HUES48 (cell line): ENCODE measurements around the gene ITGAE.
"Not testable (repeated sequence)": the region's sequence is repeated elsewhere in the genome, so short reads cannot be mapped to it uniquely, and the experiment has no call there.

Experiments used
- H3K27ac ChIP-seq: one replicate; pipeline ENCODE4 v1.7.0; 2013; ENCODE audit warnings: low read depth, low read length, inconsistent platforms
- H3K27me3 ChIP-seq: 2 replicates; pipeline ENCODE4 v1.6.1; 2013; ENCODE audit warnings: mild to moderate bottlenecking, low read length; ENCODE audit not compliant: control insufficient read depth, insufficient read depth
- H3K36me3 ChIP-seq: 2 replicates; pipeline ENCODE4 v1.6.1; 2013; ENCODE audit warnings: low read length; ENCODE audit not compliant: control insufficient read depth, insufficient read depth
- H3K4me1 ChIP-seq: 2 replicates; pipeline ENCODE4 v1.6.1; 2013; ENCODE audit warnings: mild to moderate bottlenecking, low read length; ENCODE audit not compliant: control insufficient read depth, insufficient read depth
- H3K4me3 ChIP-seq: 2 replicates; pipeline ENCODE4 v1.5.1; 2013; ENCODE audit warnings: mild to moderate bottlenecking, low read depth, low read length
- H3K9ac ChIP-seq: 2 replicates; pipeline ENCODE4 v1.6.1; 2013; ENCODE audit warnings: mild to moderate bottlenecking, low read depth, low read length, moderate library complexity
- H3K9me3 ChIP-seq: 2 replicates; pipeline ENCODE4 v1.6.1; 2013; ENCODE audit warnings: low read length; ENCODE audit not compliant: control insufficient read depth, insufficient read depth

The ITGAE gene

DNA sequence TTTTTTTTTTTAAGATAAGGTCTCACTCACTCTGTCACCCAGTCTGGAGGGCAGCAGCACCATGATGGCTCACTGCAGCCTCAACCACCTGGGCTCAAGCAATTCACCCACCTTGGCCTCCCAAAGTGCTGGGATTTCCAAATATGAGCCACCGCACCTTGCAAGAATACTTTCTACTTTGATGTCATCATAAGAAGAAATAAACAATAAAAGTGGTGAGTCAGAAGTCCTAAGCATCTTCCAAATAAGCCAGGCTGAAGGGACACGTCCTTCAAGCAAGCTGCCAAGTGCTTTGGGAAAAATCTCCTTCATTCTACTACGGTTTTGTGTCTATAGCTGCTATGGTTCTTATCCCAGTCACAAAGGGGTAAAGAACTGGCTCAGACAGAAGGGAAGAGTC lies 57.0 kb downstream of the ITGAE start:
- Histone ChIP-seq H3K36me3 (no peaks in the 10 kb centered on the region), H3K4me3 (no peak overlapping the region), H3K4me1 (no peaks in the 10 kb centered on the region), H3K27ac (no peak overlapping the region), H3K27me3 (no peaks in the 10 kb centered on the region), H3K9ac (no peak overlapping the region), H3K9me3 (no peaks in the 10 kb centered on the region)

DNA sequence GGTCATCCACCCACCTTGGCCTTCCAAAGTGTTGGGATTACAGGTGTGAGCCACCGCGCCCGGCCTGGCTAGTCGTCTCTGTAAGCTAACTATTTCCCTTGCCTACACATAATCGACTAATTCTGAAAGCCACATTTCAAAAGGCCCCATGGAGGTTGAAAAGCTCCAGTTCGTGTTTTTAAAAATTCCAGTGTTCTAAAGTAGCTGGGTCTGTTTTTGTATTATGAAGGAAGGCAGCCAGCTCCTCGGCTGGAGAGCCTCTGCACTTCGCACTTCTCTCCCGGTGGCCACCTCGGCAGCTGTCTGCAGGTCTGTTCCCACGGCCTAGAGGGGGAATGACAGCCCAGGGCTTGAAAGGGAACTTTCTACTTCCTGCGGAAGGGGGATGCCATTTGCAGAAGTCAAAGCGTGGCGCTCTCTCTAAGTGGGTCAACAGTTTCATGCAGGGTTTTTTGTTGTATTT lies 60.3 kb downstream of the ITGAE start:
- H3K36me3 ChIP-seq, result no peaks in the 10 kb centered on the region
- H3K9ac ChIP-seq, result no peak overlapping the region
- no peak overlapping the region for H3K27ac ChIP-seq
- H3K4me1 ChIP-seq, result peaks cover 4% of the 10 kb centered on the region; the same call in 1 of the 2 replicates
- no peaks in the 10 kb centered on the region for H3K9me3 ChIP-seq
- H3K4me3 ChIP-seq, result no peak overlapping the region
- no peaks in the 10 kb centered on the region for H3K27me3 ChIP-seq

DNA sequence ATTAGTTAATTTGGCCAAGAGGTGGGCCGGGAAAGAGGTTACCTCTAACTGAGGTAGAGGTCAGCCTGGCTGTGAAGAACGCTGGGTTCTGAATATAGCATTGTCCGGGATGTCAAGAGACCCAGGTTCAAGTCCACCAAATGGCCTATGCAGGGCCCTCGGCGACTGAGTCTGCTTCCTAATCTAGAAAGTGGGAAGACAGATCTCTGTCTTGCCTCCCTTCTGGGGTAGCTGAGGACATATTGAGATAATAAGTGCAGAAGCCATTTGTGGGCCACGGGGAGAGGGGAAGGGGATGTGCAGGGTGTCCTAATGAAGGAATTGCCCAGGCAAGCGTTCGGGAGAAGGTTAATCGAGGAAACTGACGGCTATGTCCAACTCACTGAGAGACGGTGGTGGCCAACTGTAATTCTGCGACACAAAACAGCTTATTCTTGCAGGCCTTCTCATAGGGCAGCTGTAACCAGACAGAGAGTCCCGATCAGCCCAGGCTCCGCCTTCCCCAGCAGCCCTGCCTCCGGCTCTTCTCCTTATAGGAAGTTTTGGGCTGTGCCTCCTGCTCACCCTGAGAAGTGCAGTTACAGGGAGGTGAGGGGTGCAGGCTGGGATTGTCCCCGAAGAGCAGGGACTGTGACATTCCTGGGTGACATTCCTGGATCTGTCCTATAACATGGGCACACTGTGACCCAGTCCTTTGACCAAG lies 61.4 kb downstream of the ITGAE start:
- Histone ChIP-seq H3K27me3 (no peaks in the 10 kb centered on the region), H3K9me3 (no peaks in the 10 kb centered on the region), H3K9ac (no peak overlapping the region), H3K4me1 (peaks cover 4% of the 10 kb centered on the region; the same call in 1 of the 2 replicates), H3K27ac (no peak overlapping the region), H3K4me3 (no peak overlapping the region), H3K36me3 (no peaks in the 10 kb centered on the region)

DNA sequence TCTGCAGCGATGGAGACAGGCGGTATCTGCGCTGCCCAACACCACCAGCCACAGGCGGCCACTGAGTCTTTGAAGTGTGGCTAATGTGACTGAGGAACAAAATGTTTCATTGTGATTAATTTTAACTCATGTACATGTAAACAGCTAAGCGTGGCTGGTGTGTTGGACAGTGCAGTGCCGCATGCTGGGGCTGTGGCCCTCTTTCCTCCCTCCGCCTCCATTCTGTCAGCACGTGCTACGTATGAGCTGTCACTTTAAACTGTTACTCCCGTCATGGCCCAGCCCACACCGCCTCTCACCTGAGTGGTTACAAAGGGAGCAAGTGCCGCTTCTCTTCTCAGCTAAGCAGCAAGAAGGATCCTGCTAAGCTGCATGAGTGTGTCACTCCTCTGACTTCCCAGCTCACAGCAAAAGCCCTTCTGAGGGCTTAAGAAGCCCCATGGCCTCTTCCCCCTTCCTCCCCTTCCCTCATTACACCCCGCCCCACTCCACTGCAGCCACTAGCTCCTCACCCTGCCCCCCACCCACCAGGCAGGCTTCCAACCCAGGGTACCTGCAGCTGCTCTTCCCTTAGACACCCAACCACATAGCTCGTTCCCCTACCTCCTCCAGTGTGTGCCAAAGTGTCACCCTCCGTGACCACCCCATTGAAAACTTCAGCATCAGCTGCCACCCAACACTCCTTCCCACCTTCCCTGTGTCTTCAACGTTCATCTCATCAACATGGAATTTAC lies 62.3 kb downstream of the ITGAE start:
- Histone ChIP-seq H3K9me3 (no peaks in the 10 kb centered on the region), H3K27me3 (no peaks in the 10 kb centered on the region), H3K4me3 (no peak overlapping the region), H3K9ac (no peak overlapping the region), H3K36me3 (no peaks in the 10 kb centered on the region), H3K27ac (no peak overlapping the region), H3K4me1 (peaks cover 4% of the 10 kb centered on the region; the same call in 1 of the 2 replicates)

DNA sequence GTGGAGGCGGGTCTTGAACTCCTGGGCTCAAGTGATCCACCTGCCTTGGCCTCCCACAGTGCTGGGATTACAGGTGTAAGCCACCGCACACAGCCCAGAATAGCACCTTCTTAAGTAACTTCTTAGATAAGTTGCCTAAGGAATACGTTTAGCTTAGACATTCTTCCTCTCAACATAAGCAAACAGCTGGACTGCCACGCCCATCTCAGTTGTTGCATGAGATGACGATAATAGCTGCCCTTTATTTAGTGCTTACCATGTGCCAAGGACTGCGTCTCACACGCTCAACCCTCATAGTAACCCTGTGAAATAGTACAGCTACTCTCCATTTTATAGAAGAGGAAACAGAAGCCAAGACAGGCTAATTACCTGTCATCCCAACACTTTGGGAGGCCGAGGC lies 65.5 kb downstream of the ITGAE start:
- Histone ChIP-seq H3K27ac (no peak overlapping the region), H3K4me1 (peaks cover 9% of the 10 kb centered on the region), H3K9me3 (no peaks in the 10 kb centered on the region), H3K27me3 (no peaks in the 10 kb centered on the region), H3K9ac (no peak overlapping the region), H3K36me3 (no peaks in the 10 kb centered on the region), H3K4me3 (no peak overlapping the region)

DNA sequence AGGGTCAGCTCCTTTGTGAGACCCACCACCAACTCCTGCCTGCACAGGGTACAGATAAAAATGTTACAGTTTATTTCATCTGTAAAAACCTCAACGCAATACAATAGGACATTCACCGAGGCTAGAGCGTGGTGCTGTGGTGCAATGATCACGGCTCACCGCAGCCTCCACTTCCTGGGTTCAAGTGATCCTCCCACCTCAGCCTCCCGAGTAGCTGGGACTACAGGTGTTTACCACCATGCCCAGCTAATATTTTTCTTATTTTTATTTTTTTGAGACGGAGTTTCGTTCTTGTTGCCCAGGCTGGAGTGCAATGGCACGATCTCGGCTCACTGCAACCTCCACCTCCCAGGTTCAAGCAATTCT lies 66.1 kb downstream of the ITGAE start:
- H3K4me1 ChIP-seq, result peaks cover 11% of the 10 kb centered on the region
- not testable (repeated sequence) for H3K36me3 ChIP-seq, H3K4me3 ChIP-seq, H3K9ac ChIP-seq, H3K9me3 ChIP-seq, H3K27me3 ChIP-seq, H3K27ac ChIP-seq

DNA sequence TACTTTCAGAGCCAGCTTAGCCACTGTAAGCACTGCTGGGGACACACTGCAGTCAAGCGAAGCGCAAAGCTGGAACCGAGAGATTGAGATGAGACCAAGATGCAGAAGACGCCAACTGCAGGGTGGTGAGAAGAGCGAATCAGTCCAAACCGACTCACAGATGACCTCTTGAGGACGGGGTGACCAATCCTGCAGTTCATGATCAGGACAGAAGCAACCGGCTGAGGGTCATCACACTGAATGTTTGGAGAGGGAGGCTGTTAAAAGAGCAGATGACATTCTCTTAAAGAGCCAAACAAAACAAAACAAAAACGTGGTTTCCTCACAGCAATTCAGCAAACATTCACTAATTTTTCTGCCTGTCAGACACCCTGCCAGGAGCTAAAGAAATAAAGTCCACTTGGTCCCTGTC lies 68.8 kb downstream of the ITGAE start:
- Histone ChIP-seq H3K27me3 (no peaks in the 10 kb centered on the region), H3K27ac (no peak overlapping the region), H3K9ac (no peak overlapping the region), H3K4me1 (peaks cover 7% of the 10 kb centered on the region), H3K9me3 (no peaks in the 10 kb centered on the region), H3K36me3 (peaks cover 6% of the 10 kb centered on the region), H3K4me3 (no peak overlapping the region)

DNA sequence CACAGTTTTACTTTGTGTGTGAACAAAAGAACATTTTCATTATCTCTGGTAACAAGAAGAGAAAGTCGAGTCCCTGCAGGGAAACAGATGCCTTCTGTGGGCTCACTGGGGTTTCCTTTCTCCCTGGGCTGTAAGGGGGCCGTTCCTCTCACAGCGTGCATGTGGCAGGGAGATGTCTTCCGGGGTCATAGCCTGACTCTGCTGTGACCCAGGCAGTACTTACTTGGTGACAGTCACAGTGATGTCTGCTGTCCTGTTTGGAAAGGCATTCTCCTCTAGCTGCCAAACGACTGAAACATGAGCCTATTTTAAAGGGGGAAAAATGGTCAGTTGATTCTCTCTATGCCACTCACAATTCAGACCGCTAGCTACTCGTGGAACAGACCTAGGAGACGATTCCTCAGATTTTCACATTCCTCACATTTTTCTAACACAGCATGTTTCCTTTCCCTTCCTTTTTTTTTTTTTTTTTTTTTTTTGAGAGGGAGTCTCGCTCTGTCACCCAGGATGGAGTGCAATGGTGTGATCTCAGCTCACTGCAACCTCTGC lies 70.0 kb downstream of the ITGAE start:
- H3K4me1 ChIP-seq, result peaks cover 7% of the 10 kb centered on the region
- peak overlapping the region; percentile 61 for H3K27ac ChIP-seq
- no peak overlapping the region for H3K9ac ChIP-seq
- H3K9me3 ChIP-seq, result no peaks in the 10 kb centered on the region
- H3K36me3 ChIP-seq, result peaks cover 15% of the 10 kb centered on the region
- no peaks in the 10 kb centered on the region for H3K27me3 ChIP-seq
- no peak overlapping the region for H3K4me3 ChIP-seq

DNA sequence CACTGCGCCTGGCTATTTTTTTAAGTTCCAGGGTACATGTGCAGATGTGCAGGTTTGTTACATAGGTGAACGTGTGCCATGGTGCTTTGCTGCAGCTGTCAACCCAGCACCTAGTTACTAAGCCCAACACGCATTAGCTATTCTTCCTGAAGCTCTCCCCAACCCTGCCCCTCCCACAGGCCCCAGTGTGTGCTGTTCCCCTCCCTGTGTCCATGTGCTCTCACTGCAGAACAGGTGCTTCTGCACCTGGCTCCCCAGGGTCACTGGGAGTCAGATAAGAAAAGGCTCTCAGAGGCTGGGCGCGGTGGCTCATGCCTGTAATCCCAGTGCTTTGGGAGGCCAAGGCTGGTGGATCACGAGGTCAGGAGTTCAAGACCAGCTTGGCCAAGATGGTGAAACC lies 71.1 kb downstream of the ITGAE start:
- H3K9ac ChIP-seq, result no peak overlapping the region
- no peak overlapping the region for H3K27ac ChIP-seq
- H3K36me3 ChIP-seq, result peaks cover 25% of the 10 kb centered on the region
- H3K27me3 ChIP-seq, result no peaks in the 10 kb centered on the region
- no peak overlapping the region for H3K4me3 ChIP-seq
- no peaks in the 10 kb centered on the region for H3K9me3 ChIP-seq
- H3K4me1 ChIP-seq, result peaks cover 7% of the 10 kb centered on the region

DNA sequence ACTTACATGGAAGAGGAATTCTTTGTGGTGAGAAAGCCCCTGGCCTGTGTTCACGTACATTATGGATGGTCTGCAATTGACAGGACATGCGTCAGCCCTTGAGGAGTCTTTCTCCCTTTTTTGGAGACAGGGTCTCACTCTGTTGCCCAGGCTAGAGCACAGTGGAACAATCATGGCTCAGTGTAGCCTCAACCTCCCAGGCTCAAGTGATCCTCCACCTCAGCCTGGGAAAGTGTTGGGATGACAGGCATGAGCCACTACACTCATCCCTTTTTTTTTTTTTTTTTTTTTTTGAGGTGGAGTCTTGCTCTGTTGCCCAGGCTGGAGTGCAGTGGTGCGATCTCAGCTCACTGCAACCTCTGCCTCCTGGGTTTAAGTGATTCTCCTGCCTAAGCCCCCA lies 72.9 kb downstream of the ITGAE start:
- not testable (repeated sequence) for H3K27me3 ChIP-seq, H3K27ac ChIP-seq, H3K9ac ChIP-seq, H3K4me1 ChIP-seq, H3K4me3 ChIP-seq, H3K9me3 ChIP-seq
- H3K36me3 ChIP-seq, result peaks cover 25% of the 10 kb centered on the region

DNA sequence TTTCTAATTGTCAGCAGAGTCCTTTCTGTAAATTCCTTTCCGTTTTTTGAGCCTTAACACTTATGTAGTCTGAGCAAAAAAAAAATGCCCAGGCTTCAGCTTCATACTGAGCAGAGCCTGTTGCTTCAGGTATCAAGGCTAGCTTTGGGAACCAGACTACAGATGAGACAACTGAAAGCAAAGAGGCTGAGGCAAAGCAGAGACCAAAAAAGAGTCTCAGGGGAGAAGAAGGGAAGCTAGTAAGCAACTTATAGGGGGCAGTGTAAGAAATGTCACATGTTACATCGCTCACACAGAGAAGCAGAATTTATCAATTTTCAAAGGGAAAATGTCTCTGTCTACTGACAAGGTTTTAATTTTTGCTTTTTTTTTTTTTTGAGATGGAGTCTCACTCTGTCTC lies 73.9 kb downstream of the ITGAE start:
- H3K9ac ChIP-seq, result no peak overlapping the region
- H3K4me1 ChIP-seq, result peaks cover 12% of the 10 kb centered on the region
- H3K27me3 ChIP-seq, result no peaks in the 10 kb centered on the region
- no peaks in the 10 kb centered on the region for H3K9me3 ChIP-seq
- H3K4me3 ChIP-seq, result no peak overlapping the region
- H3K36me3 ChIP-seq, result peaks cover 25% of the 10 kb centered on the region
- no peak overlapping the region for H3K27ac ChIP-seq
